Dendritic cell treated with granulocyte-macrophage colony-stimulating factor and Interleukin-4, amounts not matched to agents 40 ng/mL and 50 ng/mL, for 4 days (primary cell): Measurements from ENCODE around the gene ARHGEF39.

ENCODE experiments used
- H3K27ac Mint-ChIP-seq: one replicate; pipeline ENCODE4 v1.8.0; 2022; ENCODE audit warnings: mild to moderate bottlenecking, mixed read lengths
- H3K27me3 Mint-ChIP-seq: one replicate; pipeline ENCODE4 v1.8.0; 2022; ENCODE audit warnings: mild to moderate bottlenecking, mixed read lengths
- H3K36me3 Mint-ChIP-seq: one replicate; pipeline ENCODE4 v1.8.0; 2022; ENCODE audit warnings: low read depth, mixed read lengths
- H3K4me1 Mint-ChIP-seq: one replicate; pipeline ENCODE4 v1.8.0; 2022; ENCODE audit warnings: low read depth, mixed read lengths
- H3K4me3 Mint-ChIP-seq: one replicate; pipeline ENCODE4 v1.8.0; 2022; ENCODE audit warnings: mild to moderate bottlenecking, moderate library complexity, mixed read lengths
- H3K9me3 Mint-ChIP-seq: one replicate; pipeline ENCODE4 v1.8.0; 2022; ENCODE audit warnings: mixed read lengths
- intact Hi-C: fragments of 100-400 bp; cut with micrococcal nuclease; formaldehyde crosslinking; loops from one replicate; pipeline ENCODE4 v1.15.0; 2022

ARHGEF39 gene

GRCh38 chr9:35658968-35659220, 6.1 kb downstream of the ARHGEF39 start:
- Mint-ChIP-seq H3K36me3 (peaks cover 37% of the 10 kb centered on the region), H3K4me3 (peak overlapping the region; percentile 90), H3K27me3 (peaks cover 2% of the 10 kb centered on the region), H3K4me1 (peaks cover 65% of the 10 kb centered on the region), H3K27ac (peak overlapping the region; percentile 95), H3K9me3 (no peaks in the 10 kb centered on the region)
- intact Hi-C loops: loop anchor here (2.0 kb wide), 1 partner anchor 54 kb away; the partner anchor contains the start of gene TESK1

GRCh38 chr9:35658137-35658967, 6.6 kb downstream of the ARHGEF39 start, which contains the start of gene CCDC107:
Gene CCDC107 (plus strand): TSS chr9:35658292. CDS start chr9:35658380, 88 bp downstream.
- peaks cover 37% of the 10 kb centered on the region for H3K36me3 Mint-ChIP-seq
- no peaks in the 10 kb centered on the region for H3K9me3 Mint-ChIP-seq
- H3K4me3 Mint-ChIP-seq: peak within 1 kb of the TSS; percentile 90
- intact Hi-C loops: loop anchor here (2.0 kb wide), 1 partner anchor 54 kb away; the partner anchor contains the start of gene TESK1
- peaks cover 62% of the 10 kb centered on the region for H3K4me1 Mint-ChIP-seq
- H3K27me3 Mint-ChIP-seq: peaks cover 2% of the 10 kb centered on the region
- H3K27ac Mint-ChIP-seq: peak within 1 kb of the TSS; percentile 95

GRCh38 chr9:35657546-35658136, 7.4 kb downstream of the ARHGEF39 start, which contains the start of gene RMRP:
Gene RMRP (minus strand): TSS chr9:35658019.
- no peaks in the 10 kb centered on the region for H3K9me3 Mint-ChIP-seq
- H3K4me1 Mint-ChIP-seq: peaks cover 65% of the 10 kb centered on the region
- H3K27ac Mint-ChIP-seq: peak within 1 kb of the TSS; percentile 95
- H3K4me3 Mint-ChIP-seq: peak within 1 kb of the TSS; percentile 90
- peaks cover 37% of the 10 kb centered on the region for H3K36me3 Mint-ChIP-seq
- intact Hi-C loops: loop anchor here (1.0 to 2.0 kb wide), 2 partner anchors 8 to 53 kb away; partner anchors contain the start of gene TESK1
- H3K27me3 Mint-ChIP-seq: peaks cover 2% of the 10 kb centered on the region

- H3K36me3 Mint-ChIP-seq: peaks cover 35% of the 10 kb centered on the region
- peak overlapping the region; percentile 95 for H3K27ac Mint-ChIP-seq
- peaks cover 62% of the 10 kb centered on the region for H3K4me1 Mint-ChIP-seq
These were observed 8.0 kb downstream of the ARHGEF39 start for GRCh38 chr9:35656831-35657545.

GRCh38 chr9:35656348-35656747, 8.6 kb downstream of the ARHGEF39 start:
- peaks cover 29% of the 10 kb centered on the region for H3K36me3 Mint-ChIP-seq
- peak overlapping the region; percentile 95 for H3K27ac Mint-ChIP-seq
- H3K4me1 Mint-ChIP-seq: peaks cover 61% of the 10 kb centered on the region
- no peak overlapping the region for H3K4me3 Mint-ChIP-seq
- H3K9me3 Mint-ChIP-seq: no peaks in the 10 kb centered on the region
- H3K27me3 Mint-ChIP-seq: peaks cover 2% of the 10 kb centered on the region
- intact Hi-C loops: no loop called here

More at GRCh38 chr9:35656831-35657545, 8.0 kb downstream of the ARHGEF39 start:
- H3K9me3 Mint-ChIP-seq: no peaks in the 10 kb centered on the region
- peak overlapping the region; percentile 90 for H3K4me3 Mint-ChIP-seq
- peaks cover 2% of the 10 kb centered on the region for H3K27me3 Mint-ChIP-seq
- intact Hi-C loops: loop anchor here (1.0 kb wide), 1 partner anchor 8 kb away; no protein-coding TSS in a partner anchor

- Mint-ChIP-seq H3K9me3 (no peaks in the 10 kb centered on the region), H3K36me3 (peaks cover 8% of the 10 kb centered on the region), H3K27ac (no peak overlapping the region), H3K4me1 (peaks cover 60% of the 10 kb centered on the region), H3K27me3 (peaks cover 2% of the 10 kb centered on the region), H3K4me3 (no peak overlapping the region)
- intact Hi-C loops: no loop called here
These were observed 11.4 kb downstream of the ARHGEF39 start for GRCh38 chr9:35653611-35654010.

GRCh38 chr9:35652829-35653209, 12.2 kb downstream of the ARHGEF39 start:
- Mint-ChIP-seq H3K27ac (peak overlapping the region; percentile 52), H3K4me3 (no peak overlapping the region), H3K36me3 (peaks cover under 1% of the 10 kb centered on the region), H3K27me3 (peaks cover 2% of the 10 kb centered on the region), H3K9me3 (no peaks in the 10 kb centered on the region), H3K4me1 (peaks cover 67% of the 10 kb centered on the region)
- intact Hi-C loops: no loop called here

- intact Hi-C loops: no loop called here
- Mint-ChIP-seq H3K27me3 (peaks cover 2% of the 10 kb centered on the region), H3K27ac (peak overlapping the region; percentile 16), H3K4me3 (no peak overlapping the region), H3K4me1 (peaks cover 68% of the 10 kb centered on the region), H3K9me3 (no peaks in the 10 kb centered on the region), H3K36me3 (no peaks in the 10 kb centered on the region)
These were observed 12.8 kb downstream of the ARHGEF39 start for GRCh38 chr9:35651956-35652828.

- H3K4me3 Mint-ChIP-seq: no peak within 1 kb of the TSS
- H3K9me3 Mint-ChIP-seq: no peaks in the 10 kb centered on the region
- H3K27ac Mint-ChIP-seq: peak within 1 kb of the TSS; percentile 78
- H3K27me3 Mint-ChIP-seq: peaks cover 2% of the 10 kb centered on the region
- H3K4me1 Mint-ChIP-seq: peaks cover 61% of the 10 kb centered on the region
- H3K36me3 Mint-ChIP-seq: peaks cover 8% of the 10 kb centered on the region
- intact Hi-C loops: no loop called here
These were observed 14.4 kb downstream of the ARHGEF39 start, which contains the start of gene SIT1 for GRCh38 chr9:35650341-35651158. Gene SIT1 (minus strand): TSS chr9:35650931. CDS start chr9:35650853, 78 bp downstream.

- H3K4me1 Mint-ChIP-seq: peaks cover 59% of the 10 kb centered on the region
- no peak overlapping the region for H3K4me3 Mint-ChIP-seq
- peaks cover 8% of the 10 kb centered on the region for H3K36me3 Mint-ChIP-seq
- intact Hi-C loops: loop anchor here (1.0 to 10.0 kb wide), 3 partner anchors 8 to 165 kb away; partner anchors contain the start of genes HINT2 and SPAG8
- H3K9me3 Mint-ChIP-seq: no peaks in the 10 kb centered on the region
- peak overlapping the region; percentile 78 for H3K27ac Mint-ChIP-seq
- H3K27me3 Mint-ChIP-seq: no peaks in the 10 kb centered on the region
These were observed 15.3 kb downstream of the ARHGEF39 start for GRCh38 chr9:35649431-35650340.

GRCh38 chr9:35646533-35647265, 18.3 kb downstream of the ARHGEF39 start:
- peaks cover 63% of the 10 kb centered on the region for H3K4me1 Mint-ChIP-seq
- H3K9me3 Mint-ChIP-seq: no peaks in the 10 kb centered on the region
- intact Hi-C loops: loop anchor here (1.0 to 10.0 kb wide), 4 partner anchors 42 to 168 kb away; partner anchors contain the start of genes CREB3, HINT2, SPAG8 and TLN1
- peak overlapping the region; percentile 92 for H3K27ac Mint-ChIP-seq
- peaks cover 14% of the 10 kb centered on the region for H3K36me3 Mint-ChIP-seq
- H3K4me3 Mint-ChIP-seq: peak overlapping the region; percentile 81
- no peaks in the 10 kb centered on the region for H3K27me3 Mint-ChIP-seq
